HepG2 (cell line): ENCODE results near the gene GPAT3. TPM values are rescaled to one million over a fixed set of nuclear protein-coding genes. Genes with fewer than 3 reads are reported as not detected.

Experiments used
- ATAC-seq: fragments of 200-7000 bp; cut with Tn5 transposase; 3 replicates; pipeline ENCODE4 v1.9.1; 2020; ENCODE audit warnings: mild to moderate bottlenecking, moderate library complexity
- BruUV-seq: library from RNA; stranded (reverse); fragments of 400-500 nt; replicated peaks from 2 replicates; lab custom pipeline; 2021; lab: Mats Ljungman, UMichigan
- CTCF ChIA-PET: fragments of 300-600 bp; formaldehyde crosslinking; extraction: SDS; loops from one replicate; lab custom pipeline; 2021; ENCODE audit warnings: low total read pairs, inconsistent platforms, low intra/inter-chr PET ratio; lab: Yijun Ruan, JAX
- POLR2A ChIA-PET: fragments of 350-600 bp; sonication (Branson Sonifier 250); formaldehyde crosslinking; loops from one replicate; lab custom pipeline; 2020; ENCODE audit warnings: antibody characterized with exemption, inconsistent platforms; lab: Yijun Ruan, JAX
- DNase-seq: peaks from one replicate; pipeline ENCODE4 v3.0.0-alpha.2; 2015; ENCODE audit warnings: low spot score
- FAIRE-seq: peaks from 3 replicates; lab custom pipeline; 2011; peaks lifted over from hg19 to GRCh38; lab: Jason Lieb, UNC
- H2AFZ ChIP-seq: one replicate; pipeline ENCODE4 v1.6.1; 2011; ENCODE audit warnings: low read length, inconsistent platforms
- H3K27ac ChIP-seq: fragments of 300-600 bp; 3 replicates; pipeline ENCODE4 v1.8.0; 2011; ENCODE audit warnings: mixed run types, mild to moderate bottlenecking, mixed read lengths, low read length, inconsistent platforms; ENCODE audit not compliant: insufficient read depth; ENCODE audit errors: extremely low read length
- H3K27me3 ChIP-seq, 2 experiments: fragments of 200-600 bp in 1 of 2; 2 replicates in 1 of 2; 3 replicates in 1 of 2; pipeline versions ENCODE4 v1.6.0 to v1.8.0; 2011; ENCODE audit warnings: low read length in 2 of 2, mild to moderate bottlenecking in 2 of 2, moderate library complexity in 2 of 2, inconsistent platforms in 1 of 2; ENCODE audit not compliant: insufficient read depth in 2 of 2, control insufficient read depth in 1 of 2
- H3K36me3 ChIP-seq, 2 experiments: fragments of 200-600 bp in 1 of 2; replicated peaks in 1 of 2; 2 replicates in 1 of 2; 3 replicates in 1 of 2; pipeline versions ENCODE4 v1.5.1 to v1.8.0; 2011; ENCODE audit warnings: low read length in 2 of 2, inconsistent platforms in 1 of 2; ENCODE audit not compliant: insufficient read depth in 2 of 2, control insufficient read depth in 1 of 2
- H3K4me1 ChIP-seq: 2 replicates; pipeline ENCODE4 v1.5.1; 2012; ENCODE audit warnings: low read length, inconsistent platforms; ENCODE audit not compliant: insufficient read depth
- H3K4me2 ChIP-seq: 2 replicates; pipeline ENCODE4 v1.6.0; 2011; ENCODE audit warnings: low read depth, low read length, inconsistent platforms
- H3K4me3 ChIP-seq, 3 experiments: fragments of 200-600 bp in 1 of 3; sonication (generic), shearing (Covaris generic) in 1 of 3; replicated peaks in 1 of 3; 2 replicates each; pipeline ENCODE4 v1.5.1; 2011 to 2016; ENCODE audit warnings: low read length in 3 of 3, inconsistent platforms in 2 of 3, low read depth in 2 of 3, mild to moderate bottlenecking in 2 of 3, control low read depth in 1 of 3, mixed read lengths in 1 of 3; ENCODE audit not compliant: insufficient read depth in 1 of 3
- H3K79me2 ChIP-seq: one replicate; pipeline ENCODE4 v1.6.1; 2011; ENCODE audit warnings: low read length, inconsistent platforms; ENCODE audit not compliant: insufficient read depth
- H3K9ac ChIP-seq: 2 replicates; pipeline ENCODE4 v1.6.0; 2011; ENCODE audit warnings: mild to moderate bottlenecking, low read depth, low read length, inconsistent platforms; ENCODE audit not compliant: insufficient read depth
- H3K9me3 ChIP-seq: 2 replicates; pipeline ENCODE4 v1.5.1; 2012; ENCODE audit warnings: mild to moderate bottlenecking, low read length
- H4K20me1 ChIP-seq: 2 replicates; pipeline ENCODE4 v1.6.0; 2011; ENCODE audit warnings: inconsistent platforms, mild to moderate bottlenecking, low read length, moderate library complexity; ENCODE audit not compliant: insufficient read depth
- IKZF1 ChIP-seq: fragments of 450-650 bp; IDR thresholded peaks from 2 replicates; pipeline ENCODE4 v1.7.1; 2016
- THRA ChIP-seq: sonication (generic); formaldehyde crosslinking; IDR thresholded peaks from 2 replicates; pipeline ENCODE4 v1.4.0; 2020; ENCODE audit warnings: missing genetic modification reagents, borderline replicate concordance
- ZFAT ChIP-seq: sonication (generic); formaldehyde crosslinking; conservative IDR thresholded peaks from 2 replicates; pipeline ENCODE4 v1.8.1; 2023; ENCODE audit warnings: missing genetic modification reagents, inconsistent platforms
- ZNF33A ChIP-seq: sonication (generic); formaldehyde crosslinking; IDR thresholded peaks from 2 replicates; pipeline ENCODE4 v1.5.1; 2020; ENCODE audit warnings: missing genetic modification reagents, mild to moderate bottlenecking, moderate library complexity, borderline replicate concordance
- ZNF644 ChIP-seq: IDR thresholded peaks from 2 replicates; pipeline ENCODE4 v1.6.1; 2016; ENCODE audit warnings: low read depth
- WGBS: methylation state at CpG from one replicate; pipeline ENCODE4 v1.1.6; 2017; ENCODE audit warnings: low lambda C conversion rate; 5-methylcytosine and 5-hydroxymethylcytosine counted together
- in situ Hi-C: cut with HindIII; loops from 2 replicates; pipeline ENCODE4 v1.10.0; 2017; ENCODE audit warnings: low pct_unique_long_range_greater_than_20kb; ENCODE audit not compliant: extremely low pct_ligation_motif_present
- intact Hi-C: fragments of 100-400 bp; cut with micrococcal nuclease; formaldehyde crosslinking; loops from one replicate; pipeline ENCODE4 v1.10.0; 2022; ENCODE audit not compliant: unreplicated experiment
- polyA plus RNA-seq, 8 experiments: library from polyadenylated mRNA; depleted of rRNA in 3 of 8; stranded (reverse) in 7 of 8; unstranded in 1 of 8; fragments of >200 nt; fragmentation: Illumina TruSeq in 4 of 8; extraction: Trizol in 4 of 8; gene quantifications; 2 replicates each; pipeline versions ENCODE4 v1.2.1 to v1.2.3, GENCODE V29; 2011 to 2016; ENCODE audit warnings: low read depth in 4 of 8, missing spikeins in 1 of 8, mixed read lengths in 1 of 8; ENCODE audit not compliant: insufficient read depth in 1 of 8
- total RNA-seq, 5 experiments: library from RNA; depleted of rRNA; stranded (reverse); fragments of >200 nt; fragmentation: Illumina TruSeq; extraction: Trizol; gene quantifications; 2 replicates each; pipeline ENCODE4 v1.2.3, GENCODE V29; 2016; ENCODE audit warnings: low read depth in 1 of 5

The GPAT3 gene
- total and polyA plus RNA-seq, 2 of the 13 experiments (the other 11 are each of a cell fraction or from before 2014, with no cell fraction given), result 2.4 to 2.6 TPM

GRCh38 chr4:83643036-83643435 lies 107.1 kb downstream of the GPAT3 start:
- in situ Hi-C loops, result loop anchor here (25.0 kb wide), 1 partner anchor 281 kb away; no protein-coding TSS in a partner anchor
- H3K36me3 ChIP-seq, result no peaks in the 10 kb centered on the region
- no peak overlapping the region for H3K9ac ChIP-seq
- ChIA-PET POLR2A (no interaction called here), CTCF (no interaction called here)
- no peak overlapping the region for H3K4me2 ChIP-seq
- H2AFZ ChIP-seq, result no peak overlapping the region
- 25% methylated on average over 4 of the region's 4 CpGs for WGBS
- ATAC-seq, result no peak
- BruUV-seq, result no TSS peak
- no peak for TF ChIP-seq THRA (CRISPR knock-in tag)
- TF ChIP-seq ZFAT (CRISPR knock-in tag), result no peak
- TF ChIP-seq IKZF1, result no peak
- TF ChIP-seq ZNF33A, result no peak
- no peak for TF ChIP-seq ZNF644 (CRISPR knock-in tag)
- TF ChIP-seq, all 625 proteins: peak for 0
- H3K4me1 ChIP-seq, result no peaks in the 10 kb centered on the region
- intact Hi-C loops, result loop anchor here (5.0 to 10.0 kb wide), 2 partner anchors 352 to 361 kb away; partner anchors contain the start of gene COQ2
- no peaks in the 10 kb centered on the region for H3K79me2 ChIP-seq
- no peak for FAIRE-seq
- no peaks in the 10 kb centered on the region for H3K9me3 ChIP-seq
- no peak overlapping the region for H3K4me3 ChIP-seq
- peaks cover 0 to 1% of the 10 kb centered on the region in 2 experiments; a peak in 3 of 5 replicates for H3K27me3 ChIP-seq
- H4K20me1 ChIP-seq, result no peaks in the 10 kb centered on the region
- no peak for DNase-seq
- H3K27ac ChIP-seq, result no peak overlapping the region
